H9 (cell line): Measurements from ENCODE around the gene LRP5. TPM values are rescaled to one million over a fixed set of nuclear protein-coding genes. Genes with fewer than 3 reads are reported as not detected.

Experiments used
- DNase-seq: peaks from one replicate; pipeline ENCODE4 v3.0.0-alpha.2; 2017
- H2AFZ ChIP-seq: one replicate; pipeline ENCODE4 v1.6.1; 2013; ENCODE audit warnings: mild to moderate bottlenecking, low read length, control low read depth, moderate library complexity
- H2AK5ac ChIP-seq: 2 replicates; pipeline ENCODE4 v1.6.1; 2013; ENCODE audit warnings: low read length, control low read depth, mixed read lengths; ENCODE audit not compliant: insufficient read length
- H2BK120ac ChIP-seq: one replicate; pipeline ENCODE4 v1.6.1; 2013; ENCODE audit warnings: low read depth, mild to moderate bottlenecking, low read length, control low read depth, inconsistent platforms; ENCODE audit not compliant: poor library complexity, severe bottlenecking
- H2BK12ac ChIP-seq: 2 replicates; pipeline ENCODE4 v1.6.1; 2013; ENCODE audit warnings: low read length, control low read depth, mixed read lengths, low read depth; ENCODE audit not compliant: insufficient read length
- H2BK15ac ChIP-seq: 2 replicates; pipeline ENCODE4 v1.6.1; 2013; ENCODE audit warnings: low read depth, low read length, control low read depth
- H2BK20ac ChIP-seq: one replicate; pipeline ENCODE4 v1.6.1; 2013; ENCODE audit warnings: low read depth, mild to moderate bottlenecking, low read length, control low read depth, inconsistent platforms; ENCODE audit not compliant: poor library complexity, severe bottlenecking
- H2BK5ac ChIP-seq: 2 replicates; pipeline ENCODE4 v1.6.1; 2013; ENCODE audit warnings: low read length, control low read depth, mixed read lengths; ENCODE audit not compliant: insufficient read length
- H3K14ac ChIP-seq: 2 replicates; pipeline ENCODE4 v1.6.1; 2013; ENCODE audit warnings: low read length, control low read depth; ENCODE audit not compliant: insufficient read depth
- H3K18ac ChIP-seq: 2 replicates; pipeline ENCODE4 v1.6.1; 2013; ENCODE audit warnings: low read depth, mild to moderate bottlenecking, mixed read lengths, low read length, control low read depth; ENCODE audit not compliant: insufficient read length
- H3K23ac ChIP-seq: 2 replicates; pipeline ENCODE4 v1.6.1; 2013; ENCODE audit warnings: low read length, control low read depth, mixed read lengths, low read depth; ENCODE audit not compliant: insufficient read length
- H3K23me2 ChIP-seq: 2 replicates; pipeline ENCODE4 v1.6.1; 2013; ENCODE audit warnings: low read depth, mild to moderate bottlenecking, mixed read lengths, low read length, control low read depth; ENCODE audit not compliant: insufficient read length, poor library complexity, severe bottlenecking
- H3K27ac ChIP-seq: 2 replicates; pipeline ENCODE4 v1.5.1; 2013; ENCODE audit warnings: low read length, control low read depth, mixed read lengths, low read depth; ENCODE audit not compliant: insufficient read length
- H3K27me3 ChIP-seq: 2 replicates; pipeline ENCODE4 v1.6.1; 2013; ENCODE audit warnings: low read length, control low read depth, inconsistent platforms; ENCODE audit not compliant: insufficient read depth
- H3K4ac ChIP-seq: 2 replicates; pipeline ENCODE4 v1.6.1; 2013; ENCODE audit warnings: low read depth, mild to moderate bottlenecking, control low read depth, inconsistent platforms, low read length, moderate library complexity
- H3K4me1 ChIP-seq: 2 replicates; pipeline ENCODE4 v1.6.1; 2013; ENCODE audit warnings: low read length, control low read depth, inconsistent platforms; ENCODE audit not compliant: insufficient read depth
- H3K4me2 ChIP-seq: 2 replicates; pipeline ENCODE4 v1.6.1; 2013; ENCODE audit warnings: low read length, control low read depth, mixed read lengths; ENCODE audit not compliant: insufficient read length, insufficient read depth
- H3K56ac ChIP-seq: 2 replicates; pipeline ENCODE4 v1.6.1; 2013; ENCODE audit warnings: low read depth, mild to moderate bottlenecking, mixed read lengths, low read length, control low read depth; ENCODE audit not compliant: insufficient read length
- H3K79me1 ChIP-seq: 2 replicates; pipeline ENCODE4 v1.6.1; 2013; ENCODE audit warnings: low read depth, mild to moderate bottlenecking, moderate library complexity, low read length, control low read depth, inconsistent platforms; ENCODE audit not compliant: insufficient read depth, poor library complexity, severe bottlenecking
- H3K79me2 ChIP-seq: 2 replicates; pipeline ENCODE4 v1.6.1; 2013; ENCODE audit warnings: low read length, control low read depth, inconsistent platforms; ENCODE audit not compliant: insufficient read depth
- H3K9ac ChIP-seq: 2 replicates; pipeline ENCODE4 v1.6.1; 2013; ENCODE audit warnings: low read length, control low read depth, mixed read lengths; ENCODE audit not compliant: insufficient read length; ENCODE audit errors: extremely low read depth
- H3K9me3 ChIP-seq: one replicate; pipeline ENCODE4 v1.6.1; 2013; ENCODE audit warnings: low read depth, low read length, inconsistent platforms; ENCODE audit not compliant: control insufficient read depth
- H3T11ph ChIP-seq: one replicate; pipeline ENCODE4 v1.6.1; 2013; ENCODE audit warnings: mild to moderate bottlenecking, low read length, control low read depth, inconsistent platforms
- H4K20me1 ChIP-seq: one replicate; pipeline ENCODE4 v1.6.1; 2013; ENCODE audit not compliant: control insufficient read depth, insufficient read length, insufficient read depth
- H4K5ac ChIP-seq: 2 replicates; pipeline ENCODE4 v1.6.1; 2013; ENCODE audit warnings: low read depth, mild to moderate bottlenecking, mixed read lengths, low read length, control low read depth; ENCODE audit not compliant: insufficient read length
- H4K8ac ChIP-seq: replicated peaks from 2 replicates; pipeline ENCODE4 v1.6.1; 2013; ENCODE audit warnings: low read length, control low read depth, mixed read lengths, low read depth; ENCODE audit not compliant: insufficient read length
- H4K91ac ChIP-seq: 2 replicates; pipeline ENCODE4 v1.6.1; 2013; ENCODE audit warnings: low read depth, mild to moderate bottlenecking, moderate library complexity, mixed read lengths, low read length, control low read depth; ENCODE audit not compliant: insufficient read length
- H3K27ac Mint-ChIP-seq, 3 experiments: 2 replicates in 2 of 3; 3 replicates in 1 of 3; pipeline ENCODE4 v1.8.0; 2020 to 2021; ENCODE audit warnings: mixed read lengths in 3 of 3, mild to moderate bottlenecking in 1 of 3, moderate library complexity in 1 of 3
- H3K27me3 Mint-ChIP-seq: 2 replicates; pipeline ENCODE4 v1.8.0; 2021; ENCODE audit warnings: low read depth, mild to moderate bottlenecking, moderate library complexity, mixed read lengths
- H3K36me3 Mint-ChIP-seq, 3 experiments: 2 replicates in 2 of 3; 3 replicates in 1 of 3; pipeline ENCODE4 v1.8.0; 2020 to 2021; ENCODE audit warnings: low read depth in 3 of 3, mixed read lengths in 3 of 3; ENCODE audit not compliant: insufficient read depth in 1 of 3
- H3K4me1 Mint-ChIP-seq, 2 experiments: 2 replicates each; pipeline ENCODE4 v1.8.0; 2020; ENCODE audit warnings: mixed read lengths in 2 of 2
- H3K4me3 Mint-ChIP-seq, 2 experiments: 2 replicates in 1 of 2; 3 replicates in 1 of 2; pipeline ENCODE4 v1.8.0; 2020 to 2021; ENCODE audit warnings: mild to moderate bottlenecking in 2 of 2, mixed read lengths in 2 of 2, moderate library complexity in 1 of 2
- H3K9me3 Mint-ChIP-seq, 2 experiments: 2 replicates in 1 of 2; 3 replicates in 1 of 2; pipeline ENCODE4 v1.8.0; 2020; ENCODE audit warnings: mild to moderate bottlenecking in 2 of 2, mixed read lengths in 2 of 2, moderate library complexity in 1 of 2
- WGBS: extraction: QIAGEN DNeasy Blood & Tissue Kit; methylation state at CpG from one replicate; pipeline ENCODE4 v1.1.7; 2013; ENCODE audit warnings: missing lambda C conversion rate, low lambda C conversion rate, mixed read lengths; ENCODE audit not compliant: insufficient read length; ENCODE audit errors: extremely low coverage; 5-methylcytosine and 5-hydroxymethylcytosine counted together
- total RNA-seq: library from RNA; stranded (reverse); gene quantifications from 2 replicates; pipeline ENCODE4 v1.2.1, GENCODE V29; 2021
- TF ChIP-seq, protein P1 (sequence below): fragments of 200-600 bp; sonication (generic); conservative IDR thresholded peaks from 3 replicates; pipeline ENCODE4 v1.8.0; 2021; ENCODE audit warnings: antibody characterized with exemption, mild to moderate bottlenecking

Gene LRP5
- total RNA-seq, 1 experiment from 2014 or later, result 38.4 TPM

DNA sequence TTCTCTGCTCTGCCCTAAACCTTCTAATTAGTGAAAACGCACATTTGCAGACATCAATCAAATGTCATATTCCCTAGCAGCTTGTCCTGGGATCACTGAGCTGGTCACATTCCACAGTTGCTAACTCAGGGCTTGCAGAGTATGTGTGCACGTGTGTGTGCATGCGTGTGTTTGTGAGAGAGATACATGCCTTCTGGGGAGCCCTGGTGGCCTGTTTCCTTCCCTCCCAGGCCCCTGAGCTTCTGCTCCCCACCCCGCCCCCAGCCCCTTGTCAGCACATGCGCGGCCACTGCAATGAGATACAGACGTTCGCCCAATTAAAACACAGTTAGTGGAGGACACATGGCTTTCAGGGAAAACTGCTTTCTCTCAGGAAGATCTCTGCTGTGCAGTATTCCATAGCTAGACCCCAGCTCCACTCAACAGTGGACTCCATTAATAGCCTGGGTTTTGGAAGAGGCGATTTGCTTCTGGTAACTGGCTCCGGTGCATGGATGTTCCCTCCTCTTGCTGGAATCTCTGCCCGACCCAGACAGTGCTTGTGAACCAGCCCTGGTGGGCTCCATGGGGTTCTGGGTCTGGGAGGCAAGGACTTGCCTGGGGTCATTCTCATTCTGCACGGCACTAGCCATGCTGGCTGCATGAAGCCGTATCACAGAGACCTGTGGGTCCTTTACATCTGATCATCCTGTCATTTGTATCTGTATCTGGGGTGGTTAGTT, 17.7 kb downstream of the LRP5 start:
- H4K5ac ChIP-seq, result no peak overlapping the region
- H3K27me3 ChIP-seq, result no peaks in the 10 kb centered on the region
- no CpG with 5 or more reads among the region's 13 CpGs for WGBS
- TF ChIP-seq, protein P1, sequence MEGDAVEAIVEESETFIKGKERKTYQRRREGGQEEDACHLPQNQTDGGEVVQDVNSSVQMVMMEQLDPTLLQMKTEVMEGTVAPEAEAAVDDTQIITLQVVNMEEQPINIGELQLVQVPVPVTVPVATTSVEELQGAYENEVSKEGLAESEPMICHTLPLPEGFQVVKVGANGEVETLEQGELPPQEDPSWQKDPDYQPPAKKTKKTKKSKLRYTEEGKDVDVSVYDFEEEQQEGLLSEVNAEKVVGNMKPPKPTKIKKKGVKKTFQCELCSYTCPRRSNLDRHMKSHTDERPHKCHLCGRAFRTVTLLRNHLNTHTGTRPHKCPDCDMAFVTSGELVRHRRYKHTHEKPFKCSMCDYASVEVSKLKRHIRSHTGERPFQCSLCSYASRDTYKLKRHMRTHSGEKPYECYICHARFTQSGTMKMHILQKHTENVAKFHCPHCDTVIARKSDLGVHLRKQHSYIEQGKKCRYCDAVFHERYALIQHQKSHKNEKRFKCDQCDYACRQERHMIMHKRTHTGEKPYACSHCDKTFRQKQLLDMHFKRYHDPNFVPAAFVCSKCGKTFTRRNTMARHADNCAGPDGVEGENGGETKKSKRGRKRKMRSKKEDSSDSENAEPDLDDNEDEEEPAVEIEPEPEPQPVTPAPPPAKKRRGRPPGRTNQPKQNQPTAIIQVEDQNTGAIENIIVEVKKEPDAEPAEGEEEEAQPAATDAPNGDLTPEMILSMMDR, result no peak
- H3K14ac ChIP-seq, result no peak overlapping the region
- H3K27ac ChIP-seq, result no peak overlapping the region
- H3K9me3 Mint-ChIP-seq, result no peaks in the 10 kb centered on the region; a peak in 1 of 5 replicates
- H2BK12ac ChIP-seq, result no peak overlapping the region
- H4K91ac ChIP-seq, result no peak overlapping the region
- no peaks in the 10 kb centered on the region for H3K27me3 Mint-ChIP-seq
- no peaks in the 10 kb centered on the region for H3K23me2 ChIP-seq
- H3K4ac ChIP-seq, result no peak overlapping the region
- H3K4me3 Mint-ChIP-seq, result peak overlapping the region in 1 of 2 experiments; percentile 50; a peak in 2 of 5 replicates
- H3K9ac ChIP-seq, result no peak overlapping the region
- H3K36me3 Mint-ChIP-seq, result peaks cover 2 to 9% (median 5%) of the 10 kb centered on the region in 3 experiments; a peak in 5 of 7 replicates
- H3K79me1 ChIP-seq, result no peaks in the 10 kb centered on the region
- no peaks in the 10 kb centered on the region for H4K20me1 ChIP-seq
- DNase-seq, result no peak
- no peak overlapping the region for H3K18ac ChIP-seq
- H2BK5ac ChIP-seq, result no peak overlapping the region
- H2BK15ac ChIP-seq, result no peak overlapping the region
- H3K56ac ChIP-seq, result no peak overlapping the region
- H3K27ac Mint-ChIP-seq, result peak overlapping the region; percentile 60 to 92 (median 74); a peak in 6 of 7 replicates
- no peak overlapping the region for H2AFZ ChIP-seq
- peaks cover 70 to 71% of the 10 kb centered on the region in 2 experiments for H3K4me1 Mint-ChIP-seq
- peaks cover 20% of the 10 kb centered on the region; the same call in 1 of the 2 replicates for H3K4me1 ChIP-seq
- H2AK5ac ChIP-seq, result no peak overlapping the region
- H3K9me3 ChIP-seq, result no peaks in the 10 kb centered on the region
- peaks cover 7% of the 10 kb centered on the region; the same call in 1 of the 2 replicates for H3K79me2 ChIP-seq
- no peak overlapping the region for H3K4me2 ChIP-seq
- H3K23ac ChIP-seq, result no peak overlapping the region
- H2BK120ac ChIP-seq, result no peak overlapping the region
- H2BK20ac ChIP-seq, result no peak overlapping the region
- H4K8ac ChIP-seq, result no peak overlapping the region
- H3T11ph ChIP-seq, result no peak overlapping the region
